Keratinocyte (primary cell): Measurements from ENCODE around the gene CISD1. TPM values are rescaled to one million over a fixed set of nuclear protein-coding genes. Genes with fewer than 3 reads are reported as not detected.
A peak's percentile ranks its signal among the peaks of the same experiment; 100 is the strongest.

ENCODE experiments used
- DNase-seq: peaks from one replicate; pipeline ENCODE4 v3.0.0-alpha.2; 2011; ENCODE audit warnings: low read depth, missing footprints, low spot score
- FAIRE-seq: peaks from 2 replicates; lab custom pipeline; 2011; peaks lifted over from hg19 to GRCh38; lab: Jason Lieb, UNC
- H2AFZ ChIP-seq: 2 replicates; pipeline ENCODE4 v1.6.0; 2012; ENCODE audit warnings: low read length, control low read depth, inconsistent platforms; ENCODE audit not compliant: control insufficient read depth
- H3K27ac ChIP-seq: 2 replicates; pipeline ENCODE4 v1.5.1; 2011; ENCODE audit warnings: low read length; ENCODE audit not compliant: control insufficient read depth, insufficient read depth
- H3K27me3 ChIP-seq: 3 replicates; pipeline ENCODE4 v1.6.0; 2011; ENCODE audit warnings: low read length; ENCODE audit not compliant: control insufficient read depth, insufficient read depth; ENCODE audit errors: extremely low read depth
- H3K36me3 ChIP-seq, 2 experiments: 2 replicates in 1 of 2; 3 replicates in 1 of 2; pipeline ENCODE4 v1.5.1; 2011; ENCODE audit warnings: low read length in 2 of 2, mild to moderate bottlenecking in 1 of 2; ENCODE audit not compliant: control insufficient read depth in 2 of 2, insufficient read depth in 2 of 2; ENCODE audit errors: extremely low read depth in 1 of 2
- H3K4me1 ChIP-seq: 3 replicates; pipeline ENCODE4 v1.5.1; 2011; ENCODE audit warnings: low read length; ENCODE audit not compliant: control insufficient read depth, insufficient read depth; ENCODE audit errors: extremely low read depth
- H3K4me2 ChIP-seq: 3 replicates; pipeline ENCODE4 v1.6.0; 2011; ENCODE audit warnings: low read depth, low read length; ENCODE audit not compliant: control insufficient read depth, insufficient read depth; ENCODE audit errors: extremely low read depth
- H3K4me3 ChIP-seq, 3 experiments: fragments of 200-600 bp in 1 of 3; sonication (generic) in 1 of 3; 2 replicates in 2 of 3; 3 replicates in 1 of 3; pipeline ENCODE4 v1.5.1; 2011 to 2016; ENCODE audit warnings: low read length in 3 of 3, mild to moderate bottlenecking in 3 of 3, control low read depth in 2 of 3, inconsistent platforms in 1 of 3, low read depth in 1 of 3, mixed read lengths in 1 of 3, mixed run types in 1 of 3, moderate library complexity in 1 of 3; ENCODE audit not compliant: control insufficient read depth in 2 of 3, insufficient read depth in 2 of 3; ENCODE audit errors: extremely low read depth in 1 of 3
- H3K79me2 ChIP-seq: 2 replicates; pipeline ENCODE4 v1.6.0; 2012; ENCODE audit warnings: low read length; ENCODE audit not compliant: control insufficient read depth, insufficient read depth
- H3K9ac ChIP-seq: 3 replicates; pipeline ENCODE4 v1.6.0; 2011; ENCODE audit warnings: low read length; ENCODE audit not compliant: control insufficient read depth, insufficient read depth; ENCODE audit errors: extremely low read depth
- H3K9me1 ChIP-seq: 3 replicates; pipeline ENCODE4 v1.6.0; 2011; ENCODE audit warnings: low read length; ENCODE audit not compliant: control insufficient read depth, insufficient read depth; ENCODE audit errors: extremely low read depth
- H3K9me3 ChIP-seq: 2 replicates; pipeline ENCODE4 v1.5.1; 2012; ENCODE audit warnings: low read depth, low read length; ENCODE audit not compliant: control insufficient read depth
- H4K20me1 ChIP-seq: 3 replicates; pipeline ENCODE4 v1.6.0; 2011; ENCODE audit warnings: low read length; ENCODE audit not compliant: control insufficient read depth, insufficient read depth; ENCODE audit errors: extremely low read depth
- EZH2 ChIP-seq: IDR thresholded peaks from one replicate; pipeline ENCODE4 v1.6.1; 2012; ENCODE audit warnings: inconsistent platforms, mild to moderate bottlenecking, low read length, moderate library complexity
- dilution Hi-C: fragments of 300-500 bp; cut with MboI; formaldehyde crosslinking; loops from one replicate; pipeline ENCODE4 v1.7.0; 2020; ENCODE audit warnings: low sequenced_read_pairs; ENCODE audit not compliant: extremely low pct_ligation_motif_present
- polyA plus RNA-seq, 5 experiments: library from polyadenylated mRNA; depleted of rRNA in 3 of 5; stranded (reverse) in 3 of 5; stranded (forward) in 1 of 5; unstranded in 1 of 5; fragments of >200 nt; gene quantifications; 1 replicate in 1 of 5; 2 replicates in 3 of 5; 3 replicates in 1 of 5; pipeline versions ENCODE4 v1.2.1 to v1.2.3, GENCODE V29; 2011 to 2012; ENCODE audit warnings: missing spikeins in 2 of 5, low read depth in 1 of 5, low replicate concordance in 1 of 5
- TF ChIP-seq, protein P1 (sequence below), 3 experiments: IDR thresholded peaks in 1 of 3; conservative IDR thresholded peaks in 1 of 3; optimal IDR thresholded peaks in 1 of 3; 2 replicates in 2 of 3; 3 replicates in 1 of 3; pipeline versions ENCODE3 to v1.5.1; 2011; ENCODE audit warnings: low read length in 3 of 3, mild to moderate bottlenecking in 3 of 3, moderate library complexity in 2 of 3, control low read depth in 1 of 3, inconsistent platforms in 1 of 3; ENCODE audit not compliant: insufficient read depth in 2 of 3; ENCODE audit errors: extremely low read depth in 1 of 3

CISD1 gene
- polyA plus RNA-seq, 1 donor (not counting 4 experiments of a cell fraction or from before 2014, with no cell fraction given): 81.7 TPM

DNA sequence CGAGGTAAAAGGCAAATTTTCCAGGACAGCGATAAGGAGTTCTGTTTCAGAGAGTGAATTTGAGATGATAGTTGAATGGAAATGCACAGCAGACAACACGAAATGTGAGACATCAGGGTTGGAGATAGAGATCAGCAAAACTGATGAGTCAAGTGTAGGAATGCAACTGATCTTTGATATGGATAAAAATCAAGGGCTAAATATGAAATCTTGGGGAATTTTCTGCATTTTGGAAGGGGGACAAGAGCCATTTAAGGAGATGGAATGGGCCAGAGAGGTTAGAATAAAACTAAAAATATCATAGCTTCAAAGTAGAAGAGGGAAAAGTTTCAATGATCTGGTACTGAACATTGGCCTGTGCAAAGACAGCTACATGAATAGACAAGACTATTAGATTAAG lies 11.5 kb downstream of the CISD1 start:
- FAIRE-seq: peak; percentile 34
- Histone ChIP-seq H3K36me3 (peaks cover 0 to 2% of the 10 kb centered on the region in 2 experiments), H3K9me1 (no peaks in the 10 kb centered on the region), H3K4me1 (peaks cover 37% of the 10 kb centered on the region), H3K79me2 (peaks cover 3% of the 10 kb centered on the region), H3K27ac (peak overlapping the region; percentile 38), H3K9me3 (no peaks in the 10 kb centered on the region), H2AFZ (no peak overlapping the region), H3K27me3 (no peaks in the 10 kb centered on the region), H4K20me1 (no peaks in the 10 kb centered on the region), H3K9ac (no peak overlapping the region), H3K4me3 (no peak overlapping the region), H3K4me2 (peak overlapping the region; percentile 50)
- dilution Hi-C loops: no loop called here
- TF ChIP-seq, protein P1, sequence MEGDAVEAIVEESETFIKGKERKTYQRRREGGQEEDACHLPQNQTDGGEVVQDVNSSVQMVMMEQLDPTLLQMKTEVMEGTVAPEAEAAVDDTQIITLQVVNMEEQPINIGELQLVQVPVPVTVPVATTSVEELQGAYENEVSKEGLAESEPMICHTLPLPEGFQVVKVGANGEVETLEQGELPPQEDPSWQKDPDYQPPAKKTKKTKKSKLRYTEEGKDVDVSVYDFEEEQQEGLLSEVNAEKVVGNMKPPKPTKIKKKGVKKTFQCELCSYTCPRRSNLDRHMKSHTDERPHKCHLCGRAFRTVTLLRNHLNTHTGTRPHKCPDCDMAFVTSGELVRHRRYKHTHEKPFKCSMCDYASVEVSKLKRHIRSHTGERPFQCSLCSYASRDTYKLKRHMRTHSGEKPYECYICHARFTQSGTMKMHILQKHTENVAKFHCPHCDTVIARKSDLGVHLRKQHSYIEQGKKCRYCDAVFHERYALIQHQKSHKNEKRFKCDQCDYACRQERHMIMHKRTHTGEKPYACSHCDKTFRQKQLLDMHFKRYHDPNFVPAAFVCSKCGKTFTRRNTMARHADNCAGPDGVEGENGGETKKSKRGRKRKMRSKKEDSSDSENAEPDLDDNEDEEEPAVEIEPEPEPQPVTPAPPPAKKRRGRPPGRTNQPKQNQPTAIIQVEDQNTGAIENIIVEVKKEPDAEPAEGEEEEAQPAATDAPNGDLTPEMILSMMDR (optimal IDR thresholded peaks at IDR 0.05 in 1 of 3, IDR thresholded peaks at IDR 0.05 in 1 of 3, conservative IDR thresholded peaks at IDR 0.05 in 1 of 3; ENCODE audit: extremely low read depth in 1 of 3, insufficient read depth in 2 of 3, low read length in 3 of 3): no peak
- TF ChIP-seq EZH2: no peak
- no peak for DNase-seq

DNA sequence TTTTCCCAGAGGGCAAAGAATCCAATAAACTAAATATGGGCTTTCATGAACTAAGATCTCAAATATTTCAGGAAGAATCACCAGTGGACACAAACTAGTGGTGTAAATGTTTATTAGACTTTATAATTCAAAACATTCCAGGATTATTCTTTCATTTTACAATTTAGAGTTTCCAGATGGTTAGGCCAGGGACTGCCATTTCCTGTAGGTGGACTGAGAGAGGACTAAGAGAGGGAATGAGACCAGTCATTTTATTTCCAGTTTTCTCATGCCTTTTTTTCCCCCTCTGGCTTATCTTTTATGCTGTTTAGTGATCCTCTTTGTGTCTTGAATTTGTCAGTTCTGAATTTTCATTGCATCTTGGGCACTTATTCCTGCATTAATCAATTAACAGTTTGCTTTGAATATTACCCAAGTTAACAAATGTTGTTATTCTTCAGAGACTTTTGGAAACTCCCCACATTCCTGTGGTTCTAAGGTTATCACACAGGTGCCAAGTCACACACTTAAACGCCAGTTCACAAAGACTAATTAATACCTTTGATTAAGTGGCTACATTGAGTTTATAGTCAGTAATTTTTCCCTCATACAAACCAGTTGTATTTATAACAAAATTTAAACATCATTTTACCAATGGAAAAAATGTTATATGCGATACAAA lies 12.3 kb downstream of the CISD1 start:
- dilution Hi-C loops: no loop called here
- peak overlapping the region; percentile 50 for H3K4me2 ChIP-seq
- no peak overlapping the region for H3K4me3 ChIP-seq

More for the DNA sequence above, 12.3 kb downstream of the CISD1 start:
- Histone ChIP-seq H3K79me2 (no peaks in the 10 kb centered on the region), H3K9me3 (no peaks in the 10 kb centered on the region), H3K36me3 (peaks cover 0 to 2% of the 10 kb centered on the region in 2 experiments), H3K9me1 (no peaks in the 10 kb centered on the region), H3K27me3 (no peaks in the 10 kb centered on the region), H2AFZ (no peak overlapping the region), H3K9ac (no peak overlapping the region), H4K20me1 (no peaks in the 10 kb centered on the region), H3K27ac (peak overlapping the region; percentile 32), H3K4me1 (peaks cover 37% of the 10 kb centered on the region)
- TF ChIP-seq, protein P1 (optimal IDR thresholded peaks at IDR 0.05 in 1 of 3, IDR thresholded peaks at IDR 0.05 in 1 of 3, conservative IDR thresholded peaks at IDR 0.05 in 1 of 3; ENCODE audit: extremely low read depth in 1 of 3, insufficient read depth in 2 of 3, low read length in 3 of 3): no peak
- TF ChIP-seq EZH2: no peak
- FAIRE-seq (peak; percentile 26), DNase-seq (no peak)
